ENCODE results near the gene SUPT6H. TPM values are rescaled to one million over a fixed set of nuclear protein-coding genes. Genes with fewer than 3 reads are reported as not detected.

SUPT6H gene
- total RNA-seq, 4 donors from 2014 or later: 56.4 to 101 (median 66.6) TPM

GRCh38 chr17:28746611-28747050, 84.6 kb downstream of the SUPT6H start:
- Histone ChIP-seq H3K4me3 (peak overlapping the region in 1 of 4 donors; percentile 63), H3K27me3 (no peaks in the 10 kb centered on the region), H3K36me3 (peaks cover 0 to 41% (median 0%) of the 10 kb centered on the region in 3 donors), H3K9me3 (no peaks in the 10 kb centered on the region), H3K4me1 (peaks cover 0 to 82% (median 40%) of the 10 kb centered on the region in 4 donors), H3K27ac (peak overlapping the region; percentile 93 to 100 (median 98))
- no peak for DNase-seq (ENCODE audit: low spot score in 2 of 2)
- TF ChIP-seq EP300 (IDR thresholded peaks at IDR 0.05) (no peak), POLR2A (IDR thresholded peaks at IDR 0.05) (no peak), CTCF (IDR thresholded peaks at IDR 0.05) (no peak)
- 9 to 20% methylated on average over 5 of the region's 5 CpGs for WGBS, 2 donors

GRCh38 chr17:28747051-28747691, 85.2 kb downstream of the SUPT6H start:
- H3K9me3 ChIP-seq: no peaks in the 10 kb centered on the region
- H3K27me3 ChIP-seq: no peaks in the 10 kb centered on the region
- TF ChIP-seq POLR2A (IDR thresholded peaks at IDR 0.05): no peak
- TF ChIP-seq EP300 (IDR thresholded peaks at IDR 0.05): no peak
- TF ChIP-seq CTCF (IDR thresholded peaks at IDR 0.05): no peak
- DNase-seq (ENCODE audit: low spot score in 2 of 2): no peak
- H3K36me3 ChIP-seq: peaks cover 0 to 45% (median 0%) of the 10 kb centered on the region in 3 donors
- H3K4me1 ChIP-seq: peaks cover 0 to 76% (median 37%) of the 10 kb centered on the region in 4 donors
- peak overlapping the region; percentile 93 to 100 (median 98) for H3K27ac ChIP-seq
- peak overlapping the region in 1 of 4 donors; percentile 63 for H3K4me3 ChIP-seq
- 26 to 42% methylated on average over 5 to 6 of the region's 7 CpGs for WGBS, 2 donors

GRCh38 chr17:28747801-28748750, 86.1 kb downstream of the SUPT6H start:
- peaks cover 0 to 69% (median 32%) of the 10 kb centered on the region in 4 donors for H3K4me1 ChIP-seq
- no peak overlapping the region for H3K4me3 ChIP-seq
- no peak for TF ChIP-seq EP300 (IDR thresholded peaks at IDR 0.05)
- TF ChIP-seq CTCF (IDR thresholded peaks at IDR 0.05): no peak
- TF ChIP-seq POLR2A (IDR thresholded peaks at IDR 0.05): no peak
- no peaks in the 10 kb centered on the region for H3K9me3 ChIP-seq
- H3K36me3 ChIP-seq: peaks cover 0 to 49% (median 0%) of the 10 kb centered on the region in 3 donors
- WGBS, 2 donors: 81 to 83% methylated on average over 12 to 16 of the region's 18 CpGs
- peak overlapping the region in 3 of 4 donors; percentile 93 to 100 (median 99) for H3K27ac ChIP-seq
- no peaks in the 10 kb centered on the region for H3K27me3 ChIP-seq
- no peak for DNase-seq (ENCODE audit: low spot score in 2 of 2)

GRCh38 chr17:28748852-28749515, 87.0 kb downstream of the SUPT6H start:
- Histone ChIP-seq H3K27me3 (no peaks in the 10 kb centered on the region), H3K4me3 (no peak overlapping the region), H3K9me3 (no peaks in the 10 kb centered on the region), H3K27ac (peak overlapping the region in 3 of 4 donors; percentile 52 to 93 (median 72)), H3K4me1 (peaks cover 0 to 64% (median 28%) of the 10 kb centered on the region in 4 donors), H3K36me3 (peaks cover 0 to 49% (median 0%) of the 10 kb centered on the region in 3 donors)
- WGBS, 2 donors: 58 to 66% methylated on average over 17 to 18 of the region's 18 CpGs
- TF ChIP-seq POLR2A (IDR thresholded peaks at IDR 0.05) (no peak), EP300 (IDR thresholded peaks at IDR 0.05) (no peak), CTCF (IDR thresholded peaks at IDR 0.05) (no peak)
- no peak for DNase-seq (ENCODE audit: low spot score in 2 of 2)
